Esophagus muscularis mucosa (tissue), 4 donors: ENCODE measurements around the gene KCTD16. TPM values are rescaled to one million over a fixed set of nuclear protein-coding genes. Genes with fewer than 3 reads are reported as not detected.

Experiments
- DNase-seq: peaks from one replicate; pipeline ENCODE4 v3.0.0-alpha.2; 2017; ENCODE audit errors: extremely low spot score
- H3K27ac ChIP-seq, 4 donors: fragments of 200-600 bp; sonication (generic); replicated peaks in 1 of 4; 1 replicate in 3 of 4; 2 replicates in 1 of 4; pipeline ENCODE4 v1.5.1; 2016 to 2019; ENCODE audit warnings: mild to moderate bottlenecking in 1 of 4
- H3K27me3 ChIP-seq, 4 donors: fragments of 200-600 bp; sonication (generic); one replicate each; pipeline versions ENCODE4 v1.5.1 to v1.6.0; 2016 to 2019
- H3K36me3 ChIP-seq, 4 donors: fragments of 200-600 bp; sonication (generic); one replicate each; pipeline ENCODE4 v1.5.1; 2016 to 2019
- H3K4me1 ChIP-seq, 4 donors: fragments of 200-600 bp; sonication (generic); one replicate each; pipeline ENCODE4 v1.5.1; 2016 to 2019
- H3K4me3 ChIP-seq, 4 donors: fragments of 200-600 bp; sonication (generic); 1 replicate in 2 of 4; 2 replicates in 2 of 4; pipeline ENCODE4 v1.5.1; 2016 to 2019; ENCODE audit warnings: mild to moderate bottlenecking in 4 of 4, moderate library complexity in 1 of 4
- H3K9me3 ChIP-seq, 4 donors: fragments of 200-600 bp; sonication (generic); 1 replicate in 3 of 4; 2 replicates in 1 of 4; pipeline ENCODE4 v1.5.1; 2016 to 2019
- CTCF ChIP-seq, 3 experiments: fragments of 200-600 bp in 2 of 3; fragments of 450-650 bp in 1 of 3; sonication (generic) in 2 of 3; IDR thresholded peaks; one replicate each; pipeline ENCODE4 v1.5.1; 2017 to 2019; ENCODE audit warnings: antibody characterized with exemption in 3 of 3, mild to moderate bottlenecking in 2 of 3, moderate library complexity in 1 of 3
- EP300 ChIP-seq: sonication (generic); formaldehyde crosslinking; IDR thresholded peaks from one replicate; pipeline ENCODE4 v1.6.1; 2017; ENCODE audit warnings: antibody characterized with exemption
- POLR2A ChIP-seq: fragments of 450-650 bp; IDR thresholded peaks from one replicate; pipeline ENCODE4 v1.6.1; 2017; ENCODE audit warnings: antibody characterized with exemption, moderate library complexity, mild to moderate bottlenecking, low read depth
- POLR2AphosphoS5 ChIP-seq, 2 donors: sonication (generic); formaldehyde crosslinking; IDR thresholded peaks; one replicate each; pipeline ENCODE4 v1.6.1; 2017; ENCODE audit warnings: antibody characterized with exemption in 2 of 2
- WGBS: methylation state at CpG from one replicate; pipeline ENCODE4 v1.1.5; 2018; 5-methylcytosine and 5-hydroxymethylcytosine counted together
- intact Hi-C: fragments of 100-400 bp; cut with DNase I; formaldehyde crosslinking; loops from one replicate; pipeline ENCODE4 v1.15.1; 2023
- total RNA-seq, 4 donors: library from RNA; depleted of rRNA; stranded (reverse); fragments of >200 nt; gene quantifications; one replicate each; pipeline versions ENCODE4 v1.1.0 to v1.2.1, GENCODE V29; 2016

KCTD16 gene
- total RNA-seq, 4 donors from 2014 or later, result under 0.01 to 0.11 (median under 0.01) TPM; not detected in 1

DNA sequence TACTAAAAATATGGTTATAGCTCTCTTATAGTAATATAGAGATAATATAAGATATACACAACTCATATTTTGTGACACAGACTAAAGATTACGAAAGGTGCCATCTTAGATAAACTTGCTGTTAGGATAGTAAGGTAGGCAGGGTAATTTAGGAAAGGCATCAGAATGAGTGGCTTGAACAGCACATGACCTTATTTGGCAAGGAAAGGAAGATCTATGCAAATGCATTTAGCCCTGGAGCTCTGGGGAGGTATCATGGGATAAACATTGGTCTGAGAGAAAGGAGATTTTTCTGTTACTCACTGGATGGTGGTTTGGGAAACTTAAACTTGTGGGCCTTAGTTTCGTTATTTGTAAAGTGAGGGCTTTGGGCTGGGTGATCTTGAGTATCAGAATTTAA, 65.8 kb downstream of the KCTD16 start:
- WGBS, result 84% methylated on average over 2 of the region's 2 CpGs
- Histone ChIP-seq H3K4me1 (no peaks in the 10 kb centered on the region), H3K9me3 (no peaks in the 10 kb centered on the region), H3K27me3 (no peaks in the 10 kb centered on the region), H3K36me3 (no peaks in the 10 kb centered on the region), H3K27ac (no peak overlapping the region), H3K4me3 (no peak overlapping the region)
- no peak for DNase-seq
- intact Hi-C loops, result no loop called here
- no peak for TF ChIP-seq CTCF (IDR thresholded peaks at IDR 0.05)

DNA sequence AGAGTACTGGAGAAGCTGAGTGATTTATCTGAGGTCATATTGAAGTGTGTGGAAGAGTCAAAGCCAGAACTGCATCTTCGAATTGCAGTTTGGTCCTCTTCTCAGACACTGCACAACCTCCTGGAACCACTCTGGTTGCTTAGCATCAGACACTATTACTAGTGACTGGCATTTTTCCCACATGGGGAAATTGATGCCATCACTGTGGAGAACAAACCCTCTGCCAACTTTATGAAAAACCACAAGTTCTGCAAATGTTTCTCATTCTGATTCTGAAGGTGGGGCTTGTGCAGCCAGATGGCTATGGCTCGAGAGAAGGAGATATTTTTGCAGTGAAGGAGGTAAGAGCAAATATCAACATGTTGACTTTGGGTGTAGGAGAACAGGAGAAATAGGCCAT, 67.2 kb downstream of the KCTD16 start:
- 47% methylated on average over 2 of the region's 2 CpGs for WGBS
- H3K4me3 ChIP-seq, result no peak overlapping the region
- no peaks in the 10 kb centered on the region for H3K27me3 ChIP-seq
- H3K9me3 ChIP-seq, result no peaks in the 10 kb centered on the region
- TF ChIP-seq CTCF (IDR thresholded peaks at IDR 0.05) (no peak), EP300 (no peak), POLR2A (no peak), POLR2AphosphoS5 (IDR thresholded peaks at IDR 0.05) (no peak)
- no peaks in the 10 kb centered on the region for H3K4me1 ChIP-seq
- no peak for DNase-seq
- intact Hi-C loops, result no loop called here
- no peak overlapping the region for H3K27ac ChIP-seq
- H3K36me3 ChIP-seq, result no peaks in the 10 kb centered on the region

GRCh38 chr5:144247131-144247530, 76.5 kb downstream of the KCTD16 start:
- Histone ChIP-seq H3K27ac (no peak overlapping the region), H3K36me3 (no peaks in the 10 kb centered on the region), H3K4me3 (no peak overlapping the region), H3K27me3 (no peaks in the 10 kb centered on the region), H3K9me3 (no peaks in the 10 kb centered on the region), H3K4me1 (no peaks in the 10 kb centered on the region)
- no peak for TF ChIP-seq POLR2A
- no peak for TF ChIP-seq CTCF (IDR thresholded peaks at IDR 0.05)
- TF ChIP-seq POLR2AphosphoS5 (IDR thresholded peaks at IDR 0.05), result no peak
- TF ChIP-seq EP300, result no peak
- intact Hi-C loops, result no loop called here
- DNase-seq, result no peak

DNA sequence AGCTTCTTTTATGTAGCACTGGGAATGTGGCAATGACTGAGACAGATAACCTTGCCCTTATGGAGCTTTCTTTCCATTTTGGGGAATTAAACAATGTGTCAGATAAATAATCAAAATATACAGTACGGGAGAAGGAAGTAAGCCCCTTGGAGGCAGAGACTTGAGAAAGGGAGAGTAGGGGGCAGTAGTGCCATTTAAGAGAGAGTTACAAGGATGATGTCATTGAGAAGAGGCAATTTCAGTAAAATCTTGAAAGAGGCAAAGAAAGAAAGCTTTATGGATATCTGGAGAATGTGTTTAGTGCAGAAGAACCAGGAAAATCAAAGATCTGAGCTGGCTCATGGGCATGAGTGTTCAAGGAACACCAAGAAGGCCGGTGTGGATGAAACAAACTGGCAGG, 77.3 kb downstream of the KCTD16 start:
- H3K4me3 ChIP-seq, result no peak overlapping the region
- H3K36me3 ChIP-seq, result no peaks in the 10 kb centered on the region
- intact Hi-C loops, result no loop called here

More for the DNA sequence above, 77.3 kb downstream of the KCTD16 start:
- no peaks in the 10 kb centered on the region for H3K27me3 ChIP-seq
- no peak for DNase-seq
- no peak for TF ChIP-seq POLR2A
- TF ChIP-seq POLR2AphosphoS5 (IDR thresholded peaks at IDR 0.05), result no peak
- TF ChIP-seq CTCF (IDR thresholded peaks at IDR 0.05), result no peak
- TF ChIP-seq EP300, result no peak
- WGBS, result 68% methylated on average over 2 of the region's 2 CpGs
- H3K4me1 ChIP-seq, result no peaks in the 10 kb centered on the region
- no peaks in the 10 kb centered on the region for H3K9me3 ChIP-seq
- H3K27ac ChIP-seq, result no peak overlapping the region
